Stomach (tissue), 9 donors: ENCODE measurements around the gene ACVR2A. TPM values are rescaled to one million over a fixed set of nuclear protein-coding genes. Genes with fewer than 3 reads are reported as not detected.
A peak's percentile ranks its signal among the peaks of the same experiment; 100 is the strongest.

Source experiments
- DNase-seq, 2 donors: peaks; one replicate each; pipeline versions ENCODE4 v3.0.0 to v3.0.0-alpha.2; 2013 to 2019
- H3K27ac ChIP-seq, 5 donors: fragments of 200-600 bp in 4 of 5; sonication (generic) in 4 of 5; one replicate each; pipeline ENCODE4 v1.5.1; 2013 to 2019; ENCODE audit warnings: mild to moderate bottlenecking in 1 of 5, moderate library complexity in 1 of 5
- H3K27me3 ChIP-seq, 3 donors: fragments of 200-600 bp; sonication (generic); one replicate each; pipeline ENCODE4 v1.5.1; 2017 to 2019; ENCODE audit warnings: mixed run types in 1 of 3
- H3K36me3 ChIP-seq, 4 donors: fragments of 200-600 bp; sonication (generic); 1 replicate in 3 of 4; 2 replicates in 1 of 4; pipeline ENCODE4 v1.5.1; 2016 to 2019
- H3K4me1 ChIP-seq, 4 donors: fragments of 200-600 bp; sonication (generic); one replicate each; pipeline ENCODE4 v1.5.1; 2016 to 2019
- H3K4me3 ChIP-seq, 4 donors: fragments of 200-600 bp; sonication (generic) in 3 of 4; one replicate each; pipeline ENCODE4 v1.5.1; 2016 to 2019; ENCODE audit warnings: mild to moderate bottlenecking in 1 of 4
- H3K9me3 ChIP-seq, 4 donors: fragments of 200-600 bp; sonication (generic); one replicate each; pipeline ENCODE4 v1.5.1; 2016 to 2019
- EP300 ChIP-seq: sonication (generic); formaldehyde crosslinking; IDR thresholded peaks from one replicate; pipeline ENCODE4 v1.6.1; 2017; ENCODE audit warnings: antibody characterized with exemption
- POLR2A ChIP-seq, 4 donors: fragments of 450-650 bp; IDR thresholded peaks; one replicate each; pipeline ENCODE4 v1.6.1; 2016; ENCODE audit warnings: antibody characterized with exemption in 4 of 4, control low read depth in 2 of 4, mild to moderate bottlenecking in 1 of 4, moderate library complexity in 1 of 4
- POLR2AphosphoS5 ChIP-seq, 3 donors: sonication (generic); formaldehyde crosslinking; IDR thresholded peaks; one replicate each; pipeline ENCODE4 v1.6.1; 2016; ENCODE audit warnings: antibody characterized with exemption in 3 of 3
- WGBS, 5 donors: extraction: QIAGEN DNeasy Blood & Tissue Kit in 3 of 5; methylation state at CpG; one replicate each; pipeline versions ENCODE4 v1.1.5 to v1.1.7; 2013 to 2018; 5-methylcytosine and 5-hydroxymethylcytosine counted together
- intact Hi-C: fragments of 100-400 bp; cut with DNase I; formaldehyde crosslinking; loops from one replicate; pipeline ENCODE4 v1.15.1; 2023; ENCODE audit warnings: low total_unique reads
- polyA plus RNA-seq, 3 donors: library from polyadenylated mRNA; stranded (reverse); fragments of 200-250 nt; gene quantifications; one replicate each; pipeline ENCODE4 v1.2.3, GENCODE V29; 2013
- total RNA-seq, 5 donors: library from RNA; depleted of rRNA; stranded (reverse); fragments of >200 nt; gene quantifications; one replicate each; pipeline versions ENCODE4 v1.1.0 to v1.2.3, GENCODE V29; 2014 to 2016
- TF ChIP-seq, protein P1 (sequence below), 7 experiments: fragments of 450-650 bp in 4 of 7; fragments of 200-600 bp in 3 of 7; sonication (generic) in 3 of 7; IDR thresholded peaks; one replicate each; pipeline ENCODE4 v1.5.1; 2016 to 2019; ENCODE audit warnings: antibody characterized with exemption in 7 of 7, control low read depth in 2 of 7, mild to moderate bottlenecking in 1 of 7
- donor health status: healthy with polysubstance abuse.
- donor health status: Bipolar disorder and iron deficiency.
- donor health status: healthy.

ACVR2A gene
- total and polyA plus RNA-seq, 8 donors = 1.9 to 46.8 (median 11.6) TPM

DNA sequence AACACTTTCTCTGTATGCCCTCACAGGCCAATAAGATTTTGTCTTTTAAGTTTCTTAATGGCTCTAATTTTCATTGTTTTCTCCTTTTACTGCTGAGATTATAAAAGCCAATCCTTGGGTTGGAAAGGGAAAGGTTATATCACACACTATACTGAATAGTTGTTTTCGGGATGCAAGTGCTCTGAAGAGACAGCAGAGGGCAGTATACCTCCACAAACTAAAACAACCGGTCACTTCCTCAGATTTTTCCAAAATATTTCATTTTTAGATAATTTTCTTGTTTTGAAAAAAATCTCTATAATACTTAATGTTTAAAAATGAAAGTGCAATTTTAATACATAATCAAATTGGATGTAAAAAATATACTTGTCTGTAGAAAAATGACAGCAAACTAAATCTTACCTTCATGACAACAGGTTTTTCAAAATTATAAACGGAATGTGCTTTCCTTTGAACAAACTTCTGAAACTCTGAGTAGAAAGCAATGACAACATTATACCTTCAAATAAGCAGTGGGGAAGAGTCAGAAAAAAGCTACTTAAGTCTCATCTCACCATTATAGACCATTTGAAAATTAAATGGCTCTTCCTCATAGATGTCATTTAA lies 93.0 kb downstream of the ACVR2A start:
- Histone ChIP-seq H3K27me3 (no peaks in the 10 kb centered on the region), H3K27ac (no peak overlapping the region), H3K36me3 (peaks cover 7 to 64% (median 53%) of the 10 kb centered on the region in 4 donors), H3K4me1 (peaks cover 0 to 15% (median 6%) of the 10 kb centered on the region in 4 donors), H3K9me3 (no peaks in the 10 kb centered on the region), H3K4me3 (no peak overlapping the region)
- intact Hi-C loops = no loop called here
- 35 to 41% (median 38%) methylated on average over 3 of the region's 3 CpGs for WGBS, 5 donors
- TF ChIP-seq, protein P1, sequence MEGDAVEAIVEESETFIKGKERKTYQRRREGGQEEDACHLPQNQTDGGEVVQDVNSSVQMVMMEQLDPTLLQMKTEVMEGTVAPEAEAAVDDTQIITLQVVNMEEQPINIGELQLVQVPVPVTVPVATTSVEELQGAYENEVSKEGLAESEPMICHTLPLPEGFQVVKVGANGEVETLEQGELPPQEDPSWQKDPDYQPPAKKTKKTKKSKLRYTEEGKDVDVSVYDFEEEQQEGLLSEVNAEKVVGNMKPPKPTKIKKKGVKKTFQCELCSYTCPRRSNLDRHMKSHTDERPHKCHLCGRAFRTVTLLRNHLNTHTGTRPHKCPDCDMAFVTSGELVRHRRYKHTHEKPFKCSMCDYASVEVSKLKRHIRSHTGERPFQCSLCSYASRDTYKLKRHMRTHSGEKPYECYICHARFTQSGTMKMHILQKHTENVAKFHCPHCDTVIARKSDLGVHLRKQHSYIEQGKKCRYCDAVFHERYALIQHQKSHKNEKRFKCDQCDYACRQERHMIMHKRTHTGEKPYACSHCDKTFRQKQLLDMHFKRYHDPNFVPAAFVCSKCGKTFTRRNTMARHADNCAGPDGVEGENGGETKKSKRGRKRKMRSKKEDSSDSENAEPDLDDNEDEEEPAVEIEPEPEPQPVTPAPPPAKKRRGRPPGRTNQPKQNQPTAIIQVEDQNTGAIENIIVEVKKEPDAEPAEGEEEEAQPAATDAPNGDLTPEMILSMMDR (IDR thresholded peaks at IDR 0.05) = peak in 5 of 7 experiments; percentile 69 to 86 (median 82)
- TF ChIP-seq POLR2AphosphoS5 (IDR thresholded peaks at IDR 0.05) = no peak
- TF ChIP-seq POLR2A (IDR thresholded peaks at IDR 0.05) = no peak
- peak in 1 of 2 donors; percentile 53 for DNase-seq

DNA sequence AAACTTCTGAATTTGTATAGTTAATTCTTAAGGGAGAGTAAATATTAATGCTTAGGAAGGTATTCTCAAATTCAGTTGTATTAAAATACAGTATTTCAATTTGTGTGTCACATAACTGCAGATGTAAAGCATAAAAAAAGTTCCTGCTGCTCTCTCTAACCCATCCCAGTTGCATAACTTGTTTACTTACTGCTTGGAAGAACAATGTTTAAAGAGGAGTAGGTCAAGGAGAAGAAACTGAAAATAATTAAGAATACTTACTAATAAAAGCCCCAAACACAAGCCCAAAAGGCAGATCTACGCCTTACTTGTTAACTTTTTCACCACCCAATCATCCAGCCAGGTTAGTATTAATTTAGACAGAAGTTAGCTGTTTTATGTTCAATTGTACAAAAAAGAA lies 94.5 kb downstream of the ACVR2A start:
- no peaks in the 10 kb centered on the region for H3K27me3 ChIP-seq
- intact Hi-C loops = no loop called here
- H3K4me1 ChIP-seq = peaks cover 0 to 15% (median 6%) of the 10 kb centered on the region in 4 donors
- H3K27ac ChIP-seq = peak overlapping the region in 1 of 5 donors; percentile 3
- H3K4me3 ChIP-seq = no peak overlapping the region
- TF ChIP-seq POLR2A (IDR thresholded peaks at IDR 0.05) = no peak
- no peak for TF ChIP-seq POLR2AphosphoS5 (IDR thresholded peaks at IDR 0.05)
- no peak for DNase-seq
- H3K9me3 ChIP-seq = no peaks in the 10 kb centered on the region
- WGBS, 5 donors = 82 to 100% (median 85%) methylated on average over 1 of the region's 1 CpG
- peaks cover 7 to 58% (median 48%) of the 10 kb centered on the region in 4 donors for H3K36me3 ChIP-seq

DNA sequence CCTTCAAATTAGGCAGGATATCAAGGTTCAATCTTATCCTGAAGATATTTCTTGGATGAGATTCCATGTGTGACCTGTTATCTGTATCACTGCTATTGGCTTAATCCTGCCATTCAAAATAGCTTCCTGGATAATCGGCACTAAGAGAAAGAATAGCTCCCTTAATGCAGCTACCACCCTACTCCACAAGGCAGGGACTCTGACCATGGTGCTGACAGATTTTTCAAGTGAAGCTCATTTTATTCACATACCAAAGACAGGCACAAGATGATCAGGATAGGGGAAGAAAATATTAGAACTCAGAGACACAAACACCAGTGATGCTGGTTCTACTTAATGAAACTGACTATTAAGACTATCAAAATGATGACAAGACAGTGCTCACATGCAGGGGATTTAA lies 100.8 kb downstream of the ACVR2A start:
- H3K27ac ChIP-seq = no peak overlapping the region
- peak in 1 of 2 donors; percentile 16 for DNase-seq
- no peaks in the 10 kb centered on the region for H3K9me3 ChIP-seq
- H3K4me1 ChIP-seq = peaks cover 0 to 4% (median 0%) of the 10 kb centered on the region in 4 donors
- H3K36me3 ChIP-seq = peaks cover 0 to 40% (median 32%) of the 10 kb centered on the region in 4 donors
- no peaks in the 10 kb centered on the region for H3K27me3 ChIP-seq
- WGBS, 5 donors = 22 to 52% (median 47%) methylated on average over 1 of the region's 1 CpG
- intact Hi-C loops = loop anchor here (10.0 kb wide), 1 partner anchor 569 kb away; no protein-coding TSS in a partner anchor
- TF ChIP-seq EP300 (no peak), POLR2A (IDR thresholded peaks at IDR 0.05) (no peak), POLR2AphosphoS5 (IDR thresholded peaks at IDR 0.05) (no peak)
- TF ChIP-seq, protein P1 (IDR thresholded peaks at IDR 0.05) = no peak
- no peak overlapping the region for H3K4me3 ChIP-seq

DNA sequence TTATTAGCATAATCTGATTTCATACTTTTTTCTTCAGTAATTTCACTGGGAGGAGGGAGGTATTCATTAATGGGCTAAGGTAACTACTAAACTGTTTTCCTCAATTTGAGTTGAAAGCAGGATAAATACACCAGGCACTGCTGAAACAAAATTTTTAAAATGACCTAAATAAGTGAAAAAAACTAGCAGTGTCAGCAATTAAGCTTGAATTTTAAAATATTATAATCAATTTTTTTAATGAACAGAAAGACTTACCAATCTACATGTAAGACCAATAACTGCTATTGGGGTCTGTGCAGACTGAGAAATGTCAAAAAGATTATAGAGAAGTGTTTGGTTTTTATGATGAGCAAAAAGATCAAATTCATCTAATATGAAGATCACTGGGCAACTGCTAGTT lies 107.3 kb downstream of the ACVR2A start:
- peaks cover 0 to 50% (median 40%) of the 10 kb centered on the region in 4 donors for H3K36me3 ChIP-seq
- H3K27ac ChIP-seq = no peak overlapping the region
- H3K9me3 ChIP-seq = no peaks in the 10 kb centered on the region
- no peaks in the 10 kb centered on the region for H3K4me1 ChIP-seq
- TF ChIP-seq POLR2AphosphoS5 (IDR thresholded peaks at IDR 0.05) = no peak
- TF ChIP-seq, protein P1 (IDR thresholded peaks at IDR 0.05) = no peak
- TF ChIP-seq POLR2A (IDR thresholded peaks at IDR 0.05) = no peak
- TF ChIP-seq EP300 = no peak
- H3K27me3 ChIP-seq = no peaks in the 10 kb centered on the region
- intact Hi-C loops = no loop called here
- no peak for DNase-seq
- H3K4me3 ChIP-seq = no peak overlapping the region

DNA sequence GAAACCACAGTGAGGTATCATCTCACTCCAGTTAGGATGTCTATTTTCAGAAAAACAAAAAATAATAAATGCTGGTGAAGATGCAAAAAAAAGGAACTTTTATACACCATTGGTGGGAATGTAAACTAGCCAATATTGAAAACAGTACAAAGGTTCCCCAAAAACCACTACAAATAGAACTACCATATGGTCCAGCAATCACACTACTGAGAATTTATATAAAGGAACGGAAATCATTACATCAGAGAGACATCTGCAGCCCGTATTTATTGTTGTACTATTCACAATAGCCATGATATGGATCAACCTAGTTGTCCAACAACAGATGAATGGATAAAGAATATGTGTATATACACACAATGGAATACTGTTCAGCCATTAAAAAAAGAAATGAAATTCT lies 123.7 kb downstream of the ACVR2A start:
- Histone ChIP-seq H3K9me3 (peaks cover 0 to 6% (median 3%) of the 10 kb centered on the region in 4 donors), H3K4me1 (no peaks in the 10 kb centered on the region), H3K36me3 (peaks cover 0 to 45% (median 34%) of the 10 kb centered on the region in 4 donors), H3K27me3 (no peaks in the 10 kb centered on the region), H3K27ac (no peak overlapping the region), H3K4me3 (no peak overlapping the region)
- no peak for TF ChIP-seq POLR2A (IDR thresholded peaks at IDR 0.05)
- TF ChIP-seq POLR2AphosphoS5 (IDR thresholded peaks at IDR 0.05) = no peak
- no peak for TF ChIP-seq EP300
- TF ChIP-seq, protein P1 (IDR thresholded peaks at IDR 0.05) = no peak
- intact Hi-C loops = no loop called here
- 92 to 97% (median 95%) methylated on average over 2 of the region's 2 CpGs for WGBS, 5 donors
- no peak for DNase-seq
